ENCODE measurements around the gene KCNN1.
"Not testable (repeated sequence)": the region's sequence is repeated elsewhere in the genome, so short reads cannot be mapped to it uniquely, and the experiment has no call there.

Gene KCNN1

GRCh38 chr19:18027151-18027550 lies 60.2 kb downstream of the KCNN1 start:
- DNase-seq (ENCODE audit: low read depth) = no peak

- no peak for DNase-seq (ENCODE audit: low read depth)
Measured at GRCh38 chr19:18029617-18030338, 62.9 kb downstream of the KCNN1 start.

- not testable (repeated sequence) for DNase-seq (ENCODE audit: low read depth)
Measured at GRCh38 chr19:18031401-18031800, 64.5 kb downstream of the KCNN1 start.

- not testable (repeated sequence) for DNase-seq (ENCODE audit: low read depth)
Measured at GRCh38 chr19:18032102-18032501, 65.2 kb downstream of the KCNN1 start.

- DNase-seq (ENCODE audit: low read depth) = no peak
Measured at GRCh38 chr19:18041054-18041453, 74.1 kb downstream of the KCNN1 start.

GRCh38 chr19:18043676-18044075 lies 76.8 kb downstream of the KCNN1 start:
- DNase-seq (ENCODE audit: low read depth) = no peak

- DNase-seq (ENCODE audit: low read depth) = peak; percentile 62
Measured at GRCh38 chr19:18044825-18045304, 78.0 kb downstream of the KCNN1 start.

GRCh38 chr19:18045307-18046050 lies 78.6 kb downstream of the KCNN1 start:
- DNase-seq (ENCODE audit: low read depth) = no peak

- no peak for DNase-seq (ENCODE audit: low read depth)
Measured at GRCh38 chr19:18046059-18046718, 79.3 kb downstream of the KCNN1 start.

GRCh38 chr19:18049385-18049784 lies 82.5 kb downstream of the KCNN1 start:
- no peak for DNase-seq (ENCODE audit: low read depth)

All from T follicular helper cell (primary cell).